Fibroblast of skin of left biceps (primary cell): ENCODE measurements around the gene ADGRG7.

ENCODE experiments used
- DNase-seq, 2 experiments: peaks; one replicate each; pipeline ENCODE4 v3.0.0-alpha.2; 2013; ENCODE audit warnings: low read depth in 2 of 2

ADGRG7 gene

GRCh38 chr3:100698736-100699135 lies 89.3 kb downstream of the ADGRG7 start:
- DNase-seq = no peak

- no peak for DNase-seq
Observed at GRCh38 chr3:100700708-100701107, 91.3 kb downstream of the ADGRG7 start.

GRCh38 chr3:100702082-100702979 lies 92.9 kb downstream of the ADGRG7 start:
- DNase-seq = no peak

- no peak for DNase-seq
Observed at GRCh38 chr3:100702980-100703345, 93.6 kb downstream of the ADGRG7 start.

GRCh38 chr3:100703865-100704264 lies 94.5 kb downstream of the ADGRG7 start:
- DNase-seq = no peak

- peak in 1 of 2 experiments; percentile 28 for DNase-seq
Observed at GRCh38 chr3:100706365-100706764, 97.0 kb downstream of the ADGRG7 start.

GRCh38 chr3:100708644-100708988 lies 99.2 kb downstream of the ADGRG7 start:
- no peak for DNase-seq

GRCh38 chr3:100708989-100709841 lies 99.8 kb downstream of the ADGRG7 start, which contains the start of gene TFG:
TFG (plus strand) TSS chr3:100709494; CDS start chr3:100713686, 4,192 bp downstream.
- peak; percentile 99 for DNase-seq

GRCh38 chr3:100709842-100710260 lies 100.5 kb downstream of the ADGRG7 start:
- DNase-seq = no peak

GRCh38 chr3:100710261-100710968 lies 101.0 kb downstream of the ADGRG7 start:
- DNase-seq = peak; percentile 26 to 31

GRCh38 chr3:100715176-100715575 lies 105.8 kb downstream of the ADGRG7 start:
- DNase-seq = no peak

- DNase-seq = no peak
Observed at GRCh38 chr3:100717063-100717462, 107.7 kb downstream of the ADGRG7 start.

GRCh38 chr3:100717637-100718487 lies 108.5 kb downstream of the ADGRG7 start:
- DNase-seq = no peak

- no peak for DNase-seq
Observed at GRCh38 chr3:100719136-100719535, 109.7 kb downstream of the ADGRG7 start.

GRCh38 chr3:100720426-100720825 lies 111.0 kb downstream of the ADGRG7 start:
- DNase-seq = no peak

- no peak for DNase-seq
Observed at GRCh38 chr3:100725935-100726513, 116.6 kb downstream of the ADGRG7 start.

- DNase-seq = no peak
Observed at GRCh38 chr3:100726706-100727105, 117.3 kb downstream of the ADGRG7 start.

- DNase-seq = no peak
Observed at GRCh38 chr3:100730524-100730923, 121.1 kb downstream of the ADGRG7 start.

GRCh38 chr3:100732435-100732834 lies 123.0 kb downstream of the ADGRG7 start:
- no peak for DNase-seq

GRCh38 chr3:100737334-100737733 lies 127.9 kb downstream of the ADGRG7 start:
- DNase-seq = peak in 1 of 2 experiments; percentile 12

GRCh38 chr3:100740207-100740606 lies 130.8 kb downstream of the ADGRG7 start:
- DNase-seq = no peak
